Measurements from ENCODE around the gene NME7.

NME7 gene

GRCh38 chr1:169217636-169218035, 150.0 kb downstream of the NME7 start:
- no peak for TF ChIP-seq CTCF (IDR thresholded peaks at IDR 0.05; ENCODE audit: control insufficient read depth, insufficient read depth, low read depth, low read length, missing control alignments)
- no peak for DNase-seq (ENCODE audit: low read depth)
- no peak overlapping the region for H3K4me3 ChIP-seq (ENCODE audit: control insufficient read depth, low read depth, low read length)

GRCh38 chr1:169214598-169214997, 153.0 kb downstream of the NME7 start:
- TF ChIP-seq CTCF (IDR thresholded peaks at IDR 0.05; ENCODE audit: control insufficient read depth, insufficient read depth, low read depth, low read length, missing control alignments), result no peak
- no peak for DNase-seq (ENCODE audit: low read depth)
- H3K4me3 ChIP-seq (ENCODE audit: control insufficient read depth, low read depth, low read length), result no peak overlapping the region

- DNase-seq (ENCODE audit: low read depth), result no peak
- no peak overlapping the region for H3K4me3 ChIP-seq (ENCODE audit: control insufficient read depth, low read depth, low read length)
- TF ChIP-seq CTCF (IDR thresholded peaks at IDR 0.05; ENCODE audit: control insufficient read depth, insufficient read depth, low read depth, low read length, missing control alignments), result no peak
These were observed 155.5 kb downstream of the NME7 start for GRCh38 chr1:169212088-169212487.

GRCh38 chr1:169207797-169208520, 159.6 kb downstream of the NME7 start:
- DNase-seq (ENCODE audit: low read depth), result no peak
- TF ChIP-seq CTCF (IDR thresholded peaks at IDR 0.05; ENCODE audit: control insufficient read depth, insufficient read depth, low read depth, low read length, missing control alignments), result no peak
- H3K4me3 ChIP-seq (ENCODE audit: control insufficient read depth, low read depth, low read length), result no peak overlapping the region

GRCh38 chr1:169204157-169204556, 163.4 kb downstream of the NME7 start:
- no peak for DNase-seq (ENCODE audit: low read depth)
- H3K4me3 ChIP-seq (ENCODE audit: control insufficient read depth, low read depth, low read length), result no peak overlapping the region
- no peak for TF ChIP-seq CTCF (IDR thresholded peaks at IDR 0.05; ENCODE audit: control insufficient read depth, insufficient read depth, low read depth, low read length, missing control alignments)

- H3K4me3 ChIP-seq (ENCODE audit: control insufficient read depth, low read depth, low read length), result no peak overlapping the region
- TF ChIP-seq CTCF (IDR thresholded peaks at IDR 0.05; ENCODE audit: control insufficient read depth, insufficient read depth, low read depth, low read length, missing control alignments), result no peak
These were observed 164.6 kb downstream of the NME7 start for GRCh38 chr1:169202791-169203665.

More at GRCh38 chr1:169202791-169203665, 164.6 kb downstream of the NME7 start:
- no peak for DNase-seq (ENCODE audit: low read depth)

Measured in AG09309 (cell line).